GM19023 (cell line): ENCODE data around the gene ME1.
"Not testable (repeated sequence)": the region's sequence is repeated elsewhere in the genome, so short reads cannot be mapped to it uniquely, and the experiment has no call there.

Experiments
- ATAC-seq: cut with Tn5 transposase; IDR thresholded peaks from one replicate; pipeline ENCODE4 v1.9.1; 2021; ENCODE audit warnings: mild to moderate bottlenecking, moderate library complexity; ENCODE audit not compliant: unreplicated experiment

The ME1 gene

GRCh38 chr6:83359638-83360037 is 71.2 kb downstream of the ME1 start:
- no peak for ATAC-seq

DNA sequence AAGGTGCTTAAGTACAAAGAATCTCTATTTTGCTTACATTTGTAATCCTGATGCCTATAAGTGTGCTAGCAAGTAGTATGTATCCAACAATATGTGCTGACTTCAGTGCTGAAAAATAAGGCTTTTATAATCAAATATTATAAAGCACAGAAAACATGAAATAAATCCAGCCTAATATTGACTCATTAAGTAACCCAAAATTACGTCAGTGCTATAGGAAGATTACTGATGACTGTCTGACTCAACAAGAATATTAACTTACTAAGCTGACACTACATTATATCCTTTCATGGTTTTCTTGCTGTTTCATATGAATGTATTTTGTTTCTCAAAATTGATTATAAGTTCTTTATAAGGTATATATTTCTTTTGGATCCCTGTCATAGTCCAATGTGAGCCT is 76.1 kb downstream of the ME1 start:
- no peak for ATAC-seq

DNA sequence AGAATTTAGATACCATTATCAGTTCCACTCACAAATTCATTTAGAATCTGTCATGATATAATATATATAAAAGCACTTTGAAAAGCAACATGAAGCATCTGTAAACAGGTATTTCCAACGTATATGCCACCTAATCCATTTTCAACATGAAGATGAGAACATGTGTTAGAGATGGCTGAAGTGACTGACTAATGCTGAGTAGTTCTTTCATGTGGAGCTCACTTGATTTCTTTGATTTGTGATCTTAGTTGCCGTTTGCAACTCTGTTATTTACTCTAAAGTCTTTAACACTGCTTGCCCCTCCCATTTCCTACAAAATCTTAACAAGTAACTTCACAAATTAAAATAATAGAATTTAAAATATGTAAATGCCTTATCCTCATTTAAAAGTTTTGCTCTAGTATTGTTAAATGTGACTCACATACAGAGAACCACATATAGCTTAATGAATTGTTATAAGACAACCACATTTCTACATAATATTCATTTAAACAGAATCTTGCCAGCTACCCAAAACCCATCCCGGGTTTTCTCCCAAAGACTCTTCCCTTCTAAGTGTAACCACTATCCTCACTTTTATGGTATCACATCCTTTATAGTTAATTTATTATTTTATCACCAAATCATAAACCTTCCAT is 78.3 kb downstream of the ME1 start:
- ATAC-seq: no peak

- no peak for ATAC-seq
Measured at GRCh38 chr6:83343121-83343520, 87.7 kb downstream of the ME1 start.

DNA sequence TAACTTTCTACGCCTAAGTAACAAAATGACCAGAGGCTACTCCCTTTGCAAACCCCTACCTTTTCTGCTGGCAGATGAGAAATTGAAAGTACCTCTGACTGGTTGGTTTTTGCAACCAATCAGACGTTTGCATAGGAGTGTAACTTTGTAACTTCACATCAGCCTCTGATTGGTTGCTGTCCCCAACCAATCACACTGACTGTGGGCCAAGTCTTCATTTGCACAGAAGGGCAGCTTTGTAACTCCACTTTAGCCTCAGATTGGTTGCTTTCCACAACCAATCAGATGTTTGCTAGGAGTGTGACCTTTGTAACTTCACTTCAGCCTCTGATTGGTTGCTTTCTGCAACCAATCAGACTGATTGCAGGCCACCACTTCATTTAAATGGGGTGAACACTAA is 89.1 kb downstream of the ME1 start:
- ATAC-seq: no peak

GRCh38 chr6:83333916-83334315 is 96.9 kb downstream of the ME1 start:
- not testable (repeated sequence) for ATAC-seq

DNA sequence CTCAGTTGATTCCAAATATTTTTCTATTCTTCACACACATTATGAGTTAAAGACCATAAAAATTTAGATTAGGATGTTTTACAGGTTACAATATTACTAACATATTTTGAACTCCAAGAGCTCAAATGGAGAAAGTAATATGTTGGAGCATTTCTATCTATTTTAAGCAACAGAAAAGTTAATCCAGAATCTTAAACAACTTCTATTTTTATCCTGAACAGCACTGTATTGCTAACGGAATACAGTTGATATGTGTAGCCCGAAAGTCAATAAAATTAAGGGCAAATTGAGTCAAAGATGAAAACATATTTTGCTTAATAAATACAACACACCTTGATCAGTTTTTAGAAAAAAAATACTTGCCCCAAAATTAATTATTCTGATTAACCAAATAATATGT is 97.4 kb downstream of the ME1 start:
- no peak for ATAC-seq

DNA sequence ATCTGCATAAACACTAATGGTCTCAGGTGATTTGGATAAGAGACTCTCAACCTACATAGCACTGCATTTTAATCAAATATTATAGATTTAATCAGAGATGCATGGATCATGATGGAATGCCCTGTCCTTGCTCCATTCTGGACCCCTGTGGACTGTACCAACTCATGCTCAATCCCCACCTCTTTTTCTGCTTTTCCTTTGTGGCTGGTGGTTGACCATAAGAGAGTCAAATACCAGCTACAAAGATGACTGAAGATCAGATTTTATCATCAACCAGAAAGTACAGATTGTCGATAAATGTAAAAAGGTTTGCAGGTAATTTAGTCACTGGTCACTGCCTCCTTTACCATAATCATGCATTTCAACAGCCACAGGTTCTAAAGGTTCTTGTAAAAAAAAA is 116.2 kb downstream of the ME1 start:
- ATAC-seq: no peak

DNA sequence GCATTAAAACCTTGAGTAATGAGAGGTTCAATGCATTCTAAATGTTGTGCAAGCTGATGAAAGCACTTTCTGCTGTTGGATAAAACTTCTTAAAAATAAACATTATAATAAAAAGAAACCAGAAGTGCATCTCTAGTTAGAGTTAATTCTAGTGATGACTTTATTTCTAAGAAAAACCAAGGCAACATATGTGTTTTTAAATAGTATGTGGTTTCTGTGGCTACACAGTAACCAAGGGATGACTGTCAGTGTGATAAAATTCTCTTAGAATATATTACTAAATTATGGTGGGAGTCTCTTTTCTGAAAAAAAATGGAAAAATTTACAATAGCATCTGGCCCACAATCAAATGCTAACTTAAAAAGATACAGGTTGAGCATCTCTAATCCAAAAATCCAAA is 117.0 kb downstream of the ME1 start:
- no peak for ATAC-seq

- ATAC-seq: no peak
Measured at GRCh38 chr6:83311231-83311630, 119.6 kb downstream of the ME1 start.

GRCh38 chr6:83310046-83310445 is 120.8 kb downstream of the ME1 start:
- no peak for ATAC-seq

- no peak for ATAC-seq
Measured at GRCh38 chr6:83309344-83309743, 121.5 kb downstream of the ME1 start.

DNA sequence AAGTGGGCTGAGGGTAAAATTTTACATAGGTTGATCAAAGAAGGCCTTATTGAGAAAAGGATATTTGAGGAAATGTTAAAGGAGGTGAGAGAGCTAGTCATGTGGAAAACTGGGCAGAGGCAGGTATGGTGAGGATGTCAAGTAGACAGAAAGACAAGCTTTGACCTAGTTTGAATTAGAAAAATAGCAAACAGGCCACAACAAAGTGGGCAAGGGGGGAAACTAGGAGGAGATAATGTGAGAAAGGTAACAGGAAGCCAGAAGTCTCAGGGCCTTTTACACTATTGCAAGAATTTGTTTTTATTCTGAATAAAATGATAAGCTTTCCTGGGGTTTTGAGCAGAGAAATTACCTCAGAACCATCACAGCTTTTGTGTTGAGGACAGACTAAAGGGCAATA is 122.0 kb downstream of the ME1 start:
- ATAC-seq: no peak

- no peak for ATAC-seq
Measured at GRCh38 chr6:83307849-83308248, 123.0 kb downstream of the ME1 start.

DNA sequence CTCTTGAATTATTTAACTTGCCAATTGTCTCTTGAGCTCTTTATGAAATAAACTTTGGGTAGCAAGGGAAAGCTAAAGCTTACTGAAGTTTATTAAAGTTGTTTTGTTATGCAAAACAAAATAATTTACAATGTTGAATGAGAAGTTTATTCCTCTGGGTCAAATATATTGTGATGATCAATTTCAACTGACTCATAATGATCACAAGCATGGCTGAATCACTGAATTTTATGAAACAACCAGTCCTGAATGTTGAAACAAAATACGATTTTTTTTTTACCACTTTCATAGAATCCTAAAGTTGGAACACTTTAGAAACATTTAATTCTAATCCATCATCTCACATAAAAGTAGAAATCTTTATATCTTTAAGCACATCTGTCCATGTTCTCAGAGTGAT is 127.4 kb downstream of the ME1 start:
- ATAC-seq: no peak

- no peak for ATAC-seq
Measured at GRCh38 chr6:83294676-83295075, 136.2 kb downstream of the ME1 start.

GRCh38 chr6:83292900-83293843 is 137.7 kb downstream of the ME1 start:
- ATAC-seq: peak; percentile 91

GRCh38 chr6:83287298-83287697 is 143.6 kb downstream of the ME1 start:
- not testable (repeated sequence) for ATAC-seq

- ATAC-seq: no peak
Measured at GRCh38 chr6:83285917-83286316, 144.9 kb downstream of the ME1 start.

DNA sequence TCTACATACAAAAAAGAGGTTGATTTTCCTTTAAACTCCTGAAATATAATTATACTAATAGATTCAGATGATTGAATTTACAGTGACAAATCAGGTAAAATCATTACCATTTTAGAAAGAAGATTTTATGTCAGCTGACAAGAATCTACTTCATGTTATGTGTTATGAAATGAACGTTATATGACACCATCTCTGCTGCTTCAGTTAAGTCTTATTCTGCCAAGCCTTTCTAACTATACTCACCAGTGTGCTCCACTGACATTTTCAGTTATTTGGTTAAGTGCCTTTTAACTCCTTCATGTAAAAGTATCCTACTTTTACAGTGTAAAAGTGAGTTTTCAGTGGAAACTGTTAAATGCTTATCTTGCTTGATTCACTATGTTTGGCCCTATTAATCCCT is 157.3 kb downstream of the ME1 start:
- ATAC-seq: no peak

- no peak for ATAC-seq
Measured at GRCh38 chr6:83270971-83271719, 159.7 kb downstream of the ME1 start.

DNA sequence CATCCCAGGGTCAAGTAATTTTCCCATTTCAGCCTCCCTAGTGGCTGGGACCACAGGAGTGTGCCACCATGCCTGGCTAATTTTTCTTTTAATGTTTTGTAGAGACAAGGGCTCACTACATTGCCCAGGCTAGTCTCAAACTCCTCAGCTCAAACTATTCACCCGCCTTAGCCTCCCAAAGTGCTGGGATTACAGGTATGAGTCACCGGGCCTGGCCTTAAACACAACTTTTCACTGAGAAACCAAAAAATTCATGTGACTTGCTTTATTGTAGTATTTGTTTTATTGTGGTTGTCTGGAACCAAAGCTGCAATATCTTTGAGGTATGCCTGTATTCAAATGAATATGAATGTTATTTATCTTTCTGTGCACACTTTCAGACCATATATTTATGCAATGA is 165.5 kb downstream of the ME1 start:
- no peak for ATAC-seq
